OCI-LY1 (cell line): ENCODE data around the gene HYAL1.
"Not testable (repeated sequence)": the region's sequence is repeated elsewhere in the genome, so short reads cannot be mapped to it uniquely, and the experiment has no call there.

Source experiments
- H2AFZ ChIP-seq: fragments of 200-600 bp; sonication (generic), shearing (Covaris generic); 2 replicates; pipeline ENCODE4 v1.6.0; 2014; ENCODE audit warnings: antibody characterized with exemption, mild to moderate bottlenecking, low read length
- H3F3A ChIP-seq: fragments of 200-600 bp; sonication (generic), shearing (Covaris generic); 2 replicates; pipeline ENCODE4 v1.6.0; 2014; ENCODE audit warnings: mild to moderate bottlenecking, antibody characterized with exemption, low read length, moderate library complexity; ENCODE audit not compliant: insufficient read depth
- H3K27ac ChIP-seq: fragments of 200-600 bp; sonication (generic); 2 replicates; pipeline ENCODE4 v1.5.1; 2014; ENCODE audit warnings: low read length, mixed run types, mild to moderate bottlenecking, low read depth; ENCODE audit not compliant: poor library complexity, severe bottlenecking
- H3K27me3 ChIP-seq: fragments of 200-600 bp; sonication (generic); 2 replicates; pipeline ENCODE4 v1.6.0; 2014; ENCODE audit warnings: antibody characterized with exemption, mild to moderate bottlenecking, low read length, moderate library complexity; ENCODE audit not compliant: insufficient read depth
- H3K36me3 ChIP-seq: fragments of 200-600 bp; sonication (generic); 2 replicates; pipeline ENCODE4 v1.6.1; 2014; ENCODE audit warnings: mild to moderate bottlenecking, antibody characterized with exemption, low read length, moderate library complexity, mixed read lengths; ENCODE audit not compliant: insufficient read depth
- H3K4me1 ChIP-seq: fragments of 200-600 bp; sonication (generic); 2 replicates; pipeline ENCODE4 v1.5.1; 2014; ENCODE audit warnings: mild to moderate bottlenecking, low read length, moderate library complexity; ENCODE audit not compliant: insufficient read depth, severe bottlenecking
- H3K4me2 ChIP-seq: fragments of 200-600 bp; sonication (generic), shearing (Covaris generic); 2 replicates; pipeline ENCODE4 v1.6.1; 2014; ENCODE audit warnings: low read length
- H3K4me3 ChIP-seq: fragments of 200-600 bp; sonication (generic); 2 replicates; pipeline ENCODE4 v1.5.1; 2014; ENCODE audit warnings: low read length, low read depth, mild to moderate bottlenecking, mixed read lengths; ENCODE audit not compliant: poor library complexity, severe bottlenecking
- H3K79me2 ChIP-seq: fragments of 200-600 bp; shearing (Covaris generic); 2 replicates; pipeline ENCODE4 v1.6.1; 2016; ENCODE audit warnings: mixed run types, low read length, mixed read lengths; ENCODE audit not compliant: insufficient read depth
- H3K9ac ChIP-seq: fragments of 200-600 bp; sonication (generic), shearing (Covaris generic); 2 replicates; pipeline ENCODE4 v1.6.1; 2014; ENCODE audit warnings: mild to moderate bottlenecking, low read length, mixed read lengths
- H3K9me2 ChIP-seq: fragments of 200-600 bp; sonication (generic), shearing (Covaris generic); 2 replicates; pipeline ENCODE4 v1.6.1; 2014; ENCODE audit warnings: low read depth, mild to moderate bottlenecking, low read length, mixed read lengths
- H3K9me3 ChIP-seq: fragments of 200-600 bp; shearing (Covaris generic); 2 replicates; pipeline ENCODE4 v1.6.1; 2014; ENCODE audit warnings: low read length, mixed read lengths
- H4K20me1 ChIP-seq: fragments of 200-600 bp; sonication (generic), shearing (Covaris generic); 2 replicates; pipeline ENCODE4 v1.6.0; 2016; ENCODE audit warnings: mild to moderate bottlenecking, low read length; ENCODE audit not compliant: insufficient read depth
- EZH2 ChIP-seq: fragments of 200-600 bp; sonication (generic), shearing (Covaris generic); IDR thresholded peaks from 2 replicates; pipeline ENCODE4 v1.8.0; 2017; ENCODE audit warnings: borderline replicate concordance, mixed run types, mild to moderate bottlenecking, antibody characterized with exemption, low read length, moderate library complexity, mixed read lengths
- TF ChIP-seq, protein P1 (sequence below): fragments of 200-600 bp; sonication (generic), shearing (Covaris generic); IDR thresholded peaks from 2 replicates; pipeline ENCODE4 v1.5.1; 2017; ENCODE audit warnings: mild to moderate bottlenecking, antibody characterized with exemption, low read length, moderate library complexity, mixed read lengths

The HYAL1 gene

DNA sequence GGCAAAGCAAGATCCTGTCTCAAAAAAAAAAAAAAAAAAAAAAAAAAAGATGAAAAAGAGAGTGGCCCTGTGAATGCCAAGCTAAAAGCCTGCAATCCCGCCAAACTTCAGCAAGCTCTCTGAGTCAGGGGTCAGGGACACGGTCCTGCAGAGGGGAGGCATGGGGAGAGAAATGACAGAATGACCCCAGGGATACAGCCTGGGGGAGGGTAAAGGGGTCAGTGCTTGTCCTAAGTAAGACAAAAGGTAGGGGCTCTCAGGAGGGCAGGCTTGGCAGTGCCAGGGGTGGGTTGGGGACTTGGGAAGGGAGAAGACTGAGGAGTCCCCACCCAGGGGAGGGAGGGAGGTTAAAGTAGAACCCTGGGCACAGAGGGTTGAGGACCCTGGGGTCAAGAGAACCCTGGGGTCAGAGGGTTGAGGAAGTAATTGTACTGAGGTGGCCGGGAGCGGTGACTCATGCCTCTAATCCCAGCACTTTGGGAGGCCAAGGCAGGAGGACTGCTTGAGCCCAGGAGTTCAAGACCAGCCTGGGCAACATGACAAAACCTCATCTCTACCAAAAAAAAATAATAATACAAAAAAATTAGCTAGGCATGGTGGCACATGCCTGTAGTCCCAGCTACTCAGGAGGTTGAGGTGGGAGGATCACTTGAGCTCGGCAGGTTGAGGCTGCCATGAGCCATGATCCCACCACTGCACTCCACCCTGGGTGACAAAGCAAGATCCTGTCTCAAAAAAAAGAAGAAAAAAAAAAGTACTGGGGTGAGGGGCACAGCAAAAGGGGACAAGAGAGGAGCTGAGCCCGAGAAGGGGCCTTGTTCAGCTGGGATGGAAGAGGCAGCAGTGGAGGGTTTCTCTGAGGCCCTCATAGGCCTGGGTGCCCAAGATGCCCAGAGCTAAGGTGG, 39.6 kb downstream of the HYAL1 start:
- H3K27me3 ChIP-seq = 0 out of 2 replicates have a peak, but pooled peaks cover 4% of the 10 kb centered on the region
- H3K4me1 ChIP-seq = peaks cover 13% of the 10 kb centered on the region
- no peak overlapping the region for H3K4me2 ChIP-seq
- no peak overlapping the region for H3K9ac ChIP-seq
- no peak overlapping the region for H2AFZ ChIP-seq
- H3K9me3 ChIP-seq = no peaks in the 10 kb centered on the region
- no peaks in the 10 kb centered on the region for H3F3A ChIP-seq
- H3K4me3 ChIP-seq = no peak overlapping the region
- TF ChIP-seq, protein P1, sequence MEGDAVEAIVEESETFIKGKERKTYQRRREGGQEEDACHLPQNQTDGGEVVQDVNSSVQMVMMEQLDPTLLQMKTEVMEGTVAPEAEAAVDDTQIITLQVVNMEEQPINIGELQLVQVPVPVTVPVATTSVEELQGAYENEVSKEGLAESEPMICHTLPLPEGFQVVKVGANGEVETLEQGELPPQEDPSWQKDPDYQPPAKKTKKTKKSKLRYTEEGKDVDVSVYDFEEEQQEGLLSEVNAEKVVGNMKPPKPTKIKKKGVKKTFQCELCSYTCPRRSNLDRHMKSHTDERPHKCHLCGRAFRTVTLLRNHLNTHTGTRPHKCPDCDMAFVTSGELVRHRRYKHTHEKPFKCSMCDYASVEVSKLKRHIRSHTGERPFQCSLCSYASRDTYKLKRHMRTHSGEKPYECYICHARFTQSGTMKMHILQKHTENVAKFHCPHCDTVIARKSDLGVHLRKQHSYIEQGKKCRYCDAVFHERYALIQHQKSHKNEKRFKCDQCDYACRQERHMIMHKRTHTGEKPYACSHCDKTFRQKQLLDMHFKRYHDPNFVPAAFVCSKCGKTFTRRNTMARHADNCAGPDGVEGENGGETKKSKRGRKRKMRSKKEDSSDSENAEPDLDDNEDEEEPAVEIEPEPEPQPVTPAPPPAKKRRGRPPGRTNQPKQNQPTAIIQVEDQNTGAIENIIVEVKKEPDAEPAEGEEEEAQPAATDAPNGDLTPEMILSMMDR = no peak
- no peak for TF ChIP-seq EZH2
- H3K9me2 ChIP-seq = no peaks in the 10 kb centered on the region
- H3K79me2 ChIP-seq = no peaks in the 10 kb centered on the region
- H4K20me1 ChIP-seq = no peaks in the 10 kb centered on the region
- no peak overlapping the region for H3K27ac ChIP-seq
- H3K36me3 ChIP-seq = peaks cover 7% of the 10 kb centered on the region; the same call in 1 of the 2 replicates

DNA sequence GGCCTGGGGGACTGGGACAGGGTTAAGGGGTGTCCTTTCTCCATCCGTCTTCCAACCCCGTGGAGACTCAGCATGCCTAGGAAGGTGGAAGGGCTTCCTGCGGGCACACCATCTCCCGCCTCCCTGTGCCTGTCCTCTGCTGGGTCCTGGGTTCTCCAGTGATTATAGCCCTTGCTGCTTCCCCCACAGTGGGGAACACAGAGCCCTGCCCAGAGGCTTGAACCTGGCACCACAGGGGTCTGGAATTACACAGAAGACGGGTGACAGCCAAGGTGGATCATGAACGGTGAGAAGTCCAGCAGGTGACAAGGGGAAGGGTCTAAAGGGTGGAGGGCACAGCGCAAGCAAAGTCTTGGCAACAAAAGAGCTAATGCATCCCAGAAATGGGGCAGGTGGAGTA, 40.6 kb downstream of the HYAL1 start:
- 0 out of 2 replicates have a peak, but pooled peaks cover 3% of the 10 kb centered on the region for H3K27me3 ChIP-seq
- H3F3A ChIP-seq = no peaks in the 10 kb centered on the region
- no peak overlapping the region for H3K4me3 ChIP-seq
- H3K4me1 ChIP-seq = peaks cover 13% of the 10 kb centered on the region
- no peaks in the 10 kb centered on the region for H3K9me2 ChIP-seq
- H2AFZ ChIP-seq = no peak overlapping the region
- no peaks in the 10 kb centered on the region for H3K9me3 ChIP-seq
- H3K79me2 ChIP-seq = no peaks in the 10 kb centered on the region
- TF ChIP-seq, protein P1 = no peak
- TF ChIP-seq EZH2 = no peak
- no peak overlapping the region for H3K9ac ChIP-seq
- H3K36me3 ChIP-seq = peaks cover 14% of the 10 kb centered on the region; the same call in 1 of the 2 replicates
- no peaks in the 10 kb centered on the region for H4K20me1 ChIP-seq
- H3K27ac ChIP-seq = no peak overlapping the region
- no peak overlapping the region for H3K4me2 ChIP-seq

DNA sequence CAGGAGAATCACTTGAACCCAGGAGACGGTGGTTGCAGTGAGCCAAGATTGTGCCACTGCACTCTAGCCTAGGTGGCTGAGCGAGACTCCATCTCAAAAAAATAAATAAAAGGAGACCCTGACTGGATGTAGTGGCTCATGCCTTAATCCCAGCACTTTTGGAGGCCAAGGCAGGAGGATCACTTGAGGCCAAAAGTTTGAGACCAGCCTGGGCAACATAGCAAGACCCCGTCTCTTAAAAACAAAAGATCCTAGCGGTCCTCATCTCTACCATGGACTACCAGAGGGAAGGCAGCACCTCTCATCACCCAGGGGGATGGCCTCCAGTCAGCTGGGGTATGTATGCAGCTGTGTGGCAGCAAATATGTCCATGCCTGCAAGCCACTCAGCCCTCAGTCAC, 41.2 kb downstream of the HYAL1 start:
- H3K9me3 ChIP-seq, H3K9ac ChIP-seq, H2AFZ ChIP-seq, H3K27me3 ChIP-seq, H3K27ac ChIP-seq, H3K4me2 ChIP-seq, H3K9me2 ChIP-seq, H3K79me2 ChIP-seq, H4K20me1 ChIP-seq, H3F3A ChIP-seq, H3K4me3 ChIP-seq: not testable (repeated sequence)
- Histone ChIP-seq H3K36me3 (peaks cover 20% of the 10 kb centered on the region), H3K4me1 (peaks cover 13% of the 10 kb centered on the region)
